ENCODE results near the gene NRAP. TPM values are rescaled to one million over a fixed set of nuclear protein-coding genes. Genes with fewer than 3 reads are reported as not detected.

NRAP gene
- polyA plus RNA-seq, 1 of the 3 experiments (the other 2 are of a cell fraction) = not detected

- Histone ChIP-seq H3K36me3 (replicated peaks in 1 of 2; ENCODE audit: control insufficient read depth in 1 of 2, insufficient read depth in 2 of 2, low read length in 1 of 2) (no peaks in the 10 kb centered on the region), H3K27ac (ENCODE audit: low read depth in 2 of 2, low read length in 1 of 2) (no peak overlapping the region), H3K4me2 (no peak overlapping the region), H3K4me1 (ENCODE audit: control insufficient read depth in 1 of 2, insufficient read depth in 2 of 2, low read depth in 1 of 2, low read length in 1 of 2) (no peaks in the 10 kb centered on the region), H3F3A (replicated peaks; ENCODE audit: insufficient read depth) (no peaks in the 10 kb centered on the region), H3K79me2 (ENCODE audit: insufficient read depth) (no peaks in the 10 kb centered on the region), H3K4me3 (ENCODE audit: low read depth in 2 of 2, low read length in 1 of 2) (no peak overlapping the region), H2AFZ (ENCODE audit: low read depth) (no peak overlapping the region), H3K9me2 (no peaks in the 10 kb centered on the region), H4K20me1 (ENCODE audit: insufficient read depth) (no peaks in the 10 kb centered on the region), H3K9ac (no peak overlapping the region), H3K9me3 (no peaks in the 10 kb centered on the region), H3K27me3 (ENCODE audit: insufficient read depth) (no peaks in the 10 kb centered on the region; the same call in 1 of the 2 replicates)
- 60% methylated on average over 2 of the region's 8 CpGs for WGBS (ENCODE audit: low lambda C conversion rate)
- TF ChIP-seq MAX (IDR thresholded peaks at IDR 0.05; ENCODE audit: low read depth) (no peak), EZH2phosphoT487 (IDR thresholded peaks at IDR 0.05; ENCODE audit: borderline replicate concordance, low read depth) (no peak), ZBTB33 (IDR thresholded peaks at IDR 0.05; ENCODE audit: borderline replicate concordance, low read depth) (no peak), RCOR1 (IDR thresholded peaks at IDR 0.05; ENCODE audit: low read length) (no peak), RAD21 (IDR thresholded peaks at IDR 0.05; ENCODE audit: low read length) (no peak), YY1 (IDR thresholded peaks at IDR 0.05; ENCODE audit: low read depth) (no peak), ELF1 (IDR thresholded peaks at IDR 0.05) (no peak), MEF2A (IDR thresholded peaks at IDR 0.05; ENCODE audit: borderline replicate concordance, low read depth) (no peak), REST (IDR thresholded peaks at IDR 0.05; ENCODE audit: low read depth, low read length) (no peak), FOSL2 (IDR thresholded peaks at IDR 0.05; ENCODE audit: borderline replicate concordance, low read depth) (no peak), TCF12 (IDR thresholded peaks at IDR 0.05) (no peak), SMC3 (IDR thresholded peaks at IDR 0.05; ENCODE audit: low read depth, low read length) (no peak), RFX5 (IDR thresholded peaks at IDR 0.05; ENCODE audit: low read length) (no peak), EP300 (IDR thresholded peaks at IDR 0.05; ENCODE audit: borderline replicate concordance in 1 of 2, low read depth in 1 of 2, low read length in 1 of 2) (no peak), NRF1 (IDR thresholded peaks at IDR 0.05; ENCODE audit: low read depth, low read length) (no peak), POLR2AphosphoS5 (IDR thresholded peaks at IDR 0.05; ENCODE audit: low read depth, low read length) (no peak), CHD2 (IDR thresholded peaks at IDR 0.05; ENCODE audit: low read length, partially characterized antibody) (no peak), MXI1 (IDR thresholded peaks at IDR 0.05; ENCODE audit: low read depth, low read length) (no peak), GABPA (IDR thresholded peaks at IDR 0.05; ENCODE audit: low read depth) (no peak)
- DNase-seq = no peak
- ChIA-PET POLR2A (no interaction called here), CTCF (interaction anchor here (1.0 to 2.2 kb wide), 3 partner anchors 185 to 1098 kb away, joined by 3 to 6 read pairs (median 3); no protein-coding TSS in a partner anchor)
Measured at GRCh38 chr10:113569576-113569975, 94.3 kb downstream of the NRAP start.
